HG02852 (cell line): ENCODE measurements around the gene SLC5A11.
"Not testable (repeated sequence)": the region's sequence is repeated elsewhere in the genome, so short reads cannot be mapped to it uniquely, and the experiment has no call there.

Source experiments
- ATAC-seq: cut with Tn5 transposase; IDR thresholded peaks from one replicate; pipeline ENCODE4 v1.9.1; 2021; ENCODE audit warnings: mild to moderate bottlenecking, moderate library complexity; ENCODE audit not compliant: unreplicated experiment

SLC5A11 gene

GRCh38 chr16:24834459-24835335, 11.1 kb upstream of the SLC5A11 start:
- ATAC-seq: no peak

GRCh38 chr16:24836836-24837235, 8.9 kb upstream of the SLC5A11 start:
- ATAC-seq: no peak

- ATAC-seq: no peak
Measured at GRCh38 chr16:24837969-24838368, 7.8 kb upstream of the SLC5A11 start.

- no peak for ATAC-seq
Measured at GRCh38 chr16:24838554-24839266, 7.1 kb upstream of the SLC5A11 start.

- ATAC-seq: no peak
Measured at GRCh38 chr16:24839347-24839972, 6.3 kb upstream of the SLC5A11 start.

- no peak for ATAC-seq
Measured at GRCh38 chr16:24841291-24841690, 4.5 kb upstream of the SLC5A11 start.

- no peak for ATAC-seq
Measured at GRCh38 chr16:24844101-24845030, 1.4 kb upstream of the SLC5A11 start.

GRCh38 chr16:24845031-24845365, 765 bp upstream of the SLC5A11 start:
- ATAC-seq: not testable (repeated sequence)

GRCh38 chr16:24846548-24847357, 990 bp downstream of the SLC5A11 start:
- ATAC-seq: no peak

GRCh38 chr16:24847358-24847664, 1.5 kb downstream of the SLC5A11 start:
- no peak for ATAC-seq

GRCh38 chr16:24848065-24848464, 2.3 kb downstream of the SLC5A11 start:
- no peak for ATAC-seq

GRCh38 chr16:24849641-24850040, 3.9 kb downstream of the SLC5A11 start:
- no peak for ATAC-seq

- ATAC-seq: no peak
Measured at GRCh38 chr16:24850289-24850938, 4.7 kb downstream of the SLC5A11 start.

- ATAC-seq: no peak
Measured at GRCh38 chr16:24851700-24852099, 5.9 kb downstream of the SLC5A11 start.

GRCh38 chr16:24852281-24852721, 6.5 kb downstream of the SLC5A11 start:
- no peak for ATAC-seq

GRCh38 chr16:24853169-24853824, 7.5 kb downstream of the SLC5A11 start:
- no peak for ATAC-seq

- ATAC-seq: no peak
Measured at GRCh38 chr16:24853830-24854229, 8.1 kb downstream of the SLC5A11 start.

- no peak for ATAC-seq
Measured at GRCh38 chr16:24854607-24855171, 8.9 kb downstream of the SLC5A11 start.

GRCh38 chr16:24855678-24856077, 9.9 kb downstream of the SLC5A11 start:
- ATAC-seq: no peak
